ENCODE data around the gene PCDHB13.

DNA sequence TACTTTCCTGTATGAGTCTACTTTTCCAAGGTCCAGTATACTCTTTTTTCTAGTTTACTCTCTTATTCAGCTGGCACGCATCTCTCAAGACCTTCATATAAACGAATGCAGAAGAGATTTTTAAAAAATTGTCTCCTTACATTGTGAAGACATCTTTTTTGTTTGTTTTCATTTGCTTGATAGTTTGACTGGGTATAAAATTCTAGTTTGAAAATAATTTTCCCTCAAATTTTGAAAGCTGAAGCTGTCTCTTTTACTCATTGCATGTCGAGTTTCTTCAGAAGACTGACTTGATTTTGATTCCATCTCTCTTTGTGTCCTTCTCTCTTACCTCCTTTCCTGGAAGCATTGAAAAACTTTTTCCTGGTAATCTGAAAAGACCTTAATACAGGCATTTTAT lies 17.4 kb upstream of the PCDHB13 start:
- TF ChIP-seq, protein P1, sequence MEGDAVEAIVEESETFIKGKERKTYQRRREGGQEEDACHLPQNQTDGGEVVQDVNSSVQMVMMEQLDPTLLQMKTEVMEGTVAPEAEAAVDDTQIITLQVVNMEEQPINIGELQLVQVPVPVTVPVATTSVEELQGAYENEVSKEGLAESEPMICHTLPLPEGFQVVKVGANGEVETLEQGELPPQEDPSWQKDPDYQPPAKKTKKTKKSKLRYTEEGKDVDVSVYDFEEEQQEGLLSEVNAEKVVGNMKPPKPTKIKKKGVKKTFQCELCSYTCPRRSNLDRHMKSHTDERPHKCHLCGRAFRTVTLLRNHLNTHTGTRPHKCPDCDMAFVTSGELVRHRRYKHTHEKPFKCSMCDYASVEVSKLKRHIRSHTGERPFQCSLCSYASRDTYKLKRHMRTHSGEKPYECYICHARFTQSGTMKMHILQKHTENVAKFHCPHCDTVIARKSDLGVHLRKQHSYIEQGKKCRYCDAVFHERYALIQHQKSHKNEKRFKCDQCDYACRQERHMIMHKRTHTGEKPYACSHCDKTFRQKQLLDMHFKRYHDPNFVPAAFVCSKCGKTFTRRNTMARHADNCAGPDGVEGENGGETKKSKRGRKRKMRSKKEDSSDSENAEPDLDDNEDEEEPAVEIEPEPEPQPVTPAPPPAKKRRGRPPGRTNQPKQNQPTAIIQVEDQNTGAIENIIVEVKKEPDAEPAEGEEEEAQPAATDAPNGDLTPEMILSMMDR (conservative IDR thresholded peaks at IDR 0.05; ENCODE audit: low read length) = no peak
- TF ChIP-seq EZH2phosphoT487 (IDR thresholded peaks at IDR 0.05; ENCODE audit: borderline replicate concordance) = no peak

Data from Loucy (cell line).